Kidney capillary endothelial cell (primary cell): Measurements from ENCODE around the gene RLF.
A peak's percentile ranks its signal among the peaks of the same experiment; 100 is the strongest.

ENCODE experiments used
- DNase-seq: peaks from one replicate; pipeline ENCODE4 v3.0.0-alpha.2; 2018; ENCODE audit warnings: low spot score

The RLF gene

GRCh38 chr1:40232444-40232843, 71.3 kb downstream of the RLF start:
- DNase-seq: no peak

GRCh38 chr1:40239626-40240025, 78.4 kb downstream of the RLF start:
- DNase-seq: no peak

GRCh38 chr1:40240390-40240789, 79.2 kb downstream of the RLF start:
- no peak for DNase-seq

GRCh38 chr1:40241362-40241761, 80.2 kb downstream of the RLF start:
- DNase-seq: no peak

GRCh38 chr1:40243351-40243750, 82.2 kb downstream of the RLF start:
- no peak for DNase-seq

- DNase-seq: no peak
Observed at GRCh38 chr1:40244138-40244744, 83.1 kb downstream of the RLF start.

- no peak for DNase-seq
Observed at GRCh38 chr1:40245686-40246085, 84.5 kb downstream of the RLF start.

GRCh38 chr1:40247655-40248054, 86.5 kb downstream of the RLF start, which contains the start of gene TMCO2:
Gene TMCO2 (plus strand): TSS chr1:40247937. CDS start chr1:40247994, 57 bp downstream.
- no peak for DNase-seq

- peak; percentile 9 for DNase-seq
Observed at GRCh38 chr1:40248412-40248811, 87.2 kb downstream of the RLF start.

GRCh38 chr1:40251456-40251855, 90.3 kb downstream of the RLF start:
- no peak for DNase-seq

GRCh38 chr1:40252601-40253000, 91.4 kb downstream of the RLF start:
- DNase-seq: no peak

GRCh38 chr1:40255231-40255630, 94.0 kb downstream of the RLF start:
- no peak for DNase-seq

GRCh38 chr1:40256401-40257084, 95.4 kb downstream of the RLF start:
- DNase-seq: peak; percentile 15

- peak; percentile 40 for DNase-seq
Observed at GRCh38 chr1:40257313-40257687, 96.1 kb downstream of the RLF start.

GRCh38 chr1:40257688-40258444, 96.7 kb downstream of the RLF start, which contains the start of gene ZMPSTE24:
Gene ZMPSTE24 (plus strand): TSS chr1:40258236. CDS start chr1:40258272, 36 bp downstream.
- DNase-seq: peak; percentile 92

- DNase-seq: peak; percentile 12
Observed at GRCh38 chr1:40258445-40258769, 97.2 kb downstream of the RLF start.

GRCh38 chr1:40264354-40264781, 103.2 kb downstream of the RLF start:
- no peak for DNase-seq

GRCh38 chr1:40265298-40265697, 104.1 kb downstream of the RLF start:
- DNase-seq: no peak

GRCh38 chr1:40265919-40266318, 104.7 kb downstream of the RLF start:
- no peak for DNase-seq

GRCh38 chr1:40266786-40267535, 105.8 kb downstream of the RLF start:
- DNase-seq: no peak

GRCh38 chr1:40267767-40268187, 106.6 kb downstream of the RLF start:
- DNase-seq: no peak

GRCh38 chr1:40268211-40268610, 107.0 kb downstream of the RLF start:
- no peak for DNase-seq
